ENCODE results near the gene TP53I11. TPM values are rescaled to one million over a fixed set of nuclear protein-coding genes. Genes with fewer than 3 reads are reported as not detected.

Gene TP53I11
- total and polyA plus RNA-seq, 11 donors: 24.0 to 91.3 (median 39.4) TPM

DNA sequence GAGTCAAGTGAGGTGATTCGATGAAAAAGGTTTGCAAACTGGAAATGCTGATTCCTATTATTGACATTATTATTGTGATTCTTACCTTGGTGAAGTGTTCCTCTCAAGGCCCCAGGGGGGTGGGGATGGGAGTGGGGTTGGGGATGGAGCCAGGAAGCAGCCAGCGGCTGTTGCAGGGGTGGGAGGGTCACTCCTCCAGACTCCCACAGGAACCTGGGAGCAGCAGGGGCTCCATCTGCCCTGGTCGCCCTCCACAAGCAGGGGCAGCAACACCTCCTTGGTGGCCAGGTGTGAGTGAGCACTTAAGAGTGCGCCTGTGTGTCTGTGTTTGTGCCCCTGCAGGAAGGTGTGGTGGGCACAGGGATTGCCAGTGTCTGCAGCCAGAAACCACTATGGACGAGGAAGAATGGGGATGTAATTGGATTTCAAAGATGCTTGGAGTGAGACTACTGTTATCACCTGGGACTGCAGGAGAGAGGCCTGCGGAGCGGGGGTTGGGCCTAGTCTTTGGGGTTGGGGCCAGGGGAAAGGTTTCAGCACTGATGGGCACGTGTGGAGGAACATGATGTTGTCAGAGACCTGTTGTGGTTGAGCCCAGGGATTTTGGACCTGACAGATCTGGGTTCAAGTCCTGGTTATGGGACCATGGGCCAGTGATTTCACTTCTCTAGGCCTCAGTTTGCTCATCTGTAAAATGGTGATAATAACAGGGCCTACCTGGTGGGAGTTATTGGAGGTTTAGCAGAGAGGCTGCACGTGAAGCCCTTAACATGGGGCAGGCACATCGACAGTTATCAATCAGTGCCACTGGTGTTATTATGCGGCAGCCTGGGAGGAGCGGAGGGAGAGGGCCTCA is 3.6 kb upstream of the TP53I11 start:
- ATAC-seq (no peak), DNase-seq (no peak)
- H3K27me3 ChIP-seq: no peaks in the 10 kb centered on the region
- H3K9me3 ChIP-seq: no peaks in the 10 kb centered on the region
- peaks cover 0 to 48% (median 22%) of the 10 kb centered on the region in 12 donors for H3K4me1 ChIP-seq
- no peak for TF ChIP-seq POLR2A (IDR thresholded peaks at IDR 0.05)
- TF ChIP-seq, protein P1, sequence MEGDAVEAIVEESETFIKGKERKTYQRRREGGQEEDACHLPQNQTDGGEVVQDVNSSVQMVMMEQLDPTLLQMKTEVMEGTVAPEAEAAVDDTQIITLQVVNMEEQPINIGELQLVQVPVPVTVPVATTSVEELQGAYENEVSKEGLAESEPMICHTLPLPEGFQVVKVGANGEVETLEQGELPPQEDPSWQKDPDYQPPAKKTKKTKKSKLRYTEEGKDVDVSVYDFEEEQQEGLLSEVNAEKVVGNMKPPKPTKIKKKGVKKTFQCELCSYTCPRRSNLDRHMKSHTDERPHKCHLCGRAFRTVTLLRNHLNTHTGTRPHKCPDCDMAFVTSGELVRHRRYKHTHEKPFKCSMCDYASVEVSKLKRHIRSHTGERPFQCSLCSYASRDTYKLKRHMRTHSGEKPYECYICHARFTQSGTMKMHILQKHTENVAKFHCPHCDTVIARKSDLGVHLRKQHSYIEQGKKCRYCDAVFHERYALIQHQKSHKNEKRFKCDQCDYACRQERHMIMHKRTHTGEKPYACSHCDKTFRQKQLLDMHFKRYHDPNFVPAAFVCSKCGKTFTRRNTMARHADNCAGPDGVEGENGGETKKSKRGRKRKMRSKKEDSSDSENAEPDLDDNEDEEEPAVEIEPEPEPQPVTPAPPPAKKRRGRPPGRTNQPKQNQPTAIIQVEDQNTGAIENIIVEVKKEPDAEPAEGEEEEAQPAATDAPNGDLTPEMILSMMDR (IDR thresholded peaks at IDR 0.05): no peak
- WGBS, 4 donors: 78 to 85% (median 83%) methylated on average over 12 of the region's 12 CpGs
- H3K4me3 ChIP-seq: no peak overlapping the region
- H3K27ac ChIP-seq: peak overlapping the region in 6 of 12 donors; percentile 6 to 51 (median 47)
- no peaks in the 10 kb centered on the region for H3K36me3 ChIP-seq
- intact Hi-C loops (cut with DNase I): loop anchor here in 3 of 10 donors (5.0 kb wide), 3 partner anchors 68 to 383 kb away; no protein-coding TSS in a partner anchor

DNA sequence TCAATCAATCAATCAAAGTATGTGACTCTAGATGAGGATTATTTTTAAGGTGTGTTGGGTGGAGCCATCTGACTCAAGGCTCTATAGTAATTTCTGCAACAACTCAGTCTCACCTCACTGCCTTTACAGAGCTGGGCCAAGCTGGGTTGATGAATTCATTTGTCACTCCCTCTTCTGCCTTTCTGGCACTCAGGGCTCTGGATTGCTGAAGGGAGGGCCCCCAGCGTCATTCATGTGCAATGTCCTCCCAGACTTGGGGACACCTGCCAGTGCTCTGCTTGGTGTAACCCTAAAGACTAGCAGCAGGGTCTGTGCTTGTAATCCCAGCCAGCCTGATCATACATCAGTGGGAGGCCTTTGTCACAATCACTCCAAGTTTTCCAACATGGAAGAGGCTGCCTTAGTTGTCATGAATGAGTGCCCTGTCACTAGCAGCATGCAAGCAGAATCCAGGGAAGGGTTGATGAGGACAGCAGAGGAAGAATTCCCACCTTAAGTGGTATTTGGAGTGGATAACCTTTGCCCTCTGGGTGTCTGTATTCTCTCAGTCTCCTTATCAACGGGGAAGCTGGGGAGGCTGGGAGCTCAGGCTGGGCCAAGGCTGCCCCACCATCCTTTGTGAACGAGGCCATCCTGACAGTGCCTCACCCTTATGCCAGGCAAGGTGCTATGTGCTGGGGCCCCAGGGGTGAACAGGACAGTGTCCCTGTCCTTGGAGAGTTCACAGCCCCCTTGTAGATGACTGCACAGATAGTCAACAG is 2.0 kb upstream of the TP53I11 start:
- TF ChIP-seq, protein P1 (IDR thresholded peaks at IDR 0.05): no peak
- no peak for TF ChIP-seq POLR2A (IDR thresholded peaks at IDR 0.05)
- Histone ChIP-seq H3K4me3 (no peak overlapping the region), H3K27me3 (no peaks in the 10 kb centered on the region), H3K9me3 (no peaks in the 10 kb centered on the region), H3K36me3 (no peaks in the 10 kb centered on the region), H3K27ac (peak overlapping the region in 1 of 12 donors; percentile 19), H3K4me1 (peaks cover 0 to 63% (median 33%) of the 10 kb centered on the region in 12 donors)
- intact Hi-C loops (cut with DNase I): loop anchor here in 3 of 10 donors (5.0 kb wide), 3 partner anchors 70 to 385 kb away; no protein-coding TSS in a partner anchor
- 57 to 63% (median 58%) methylated on average over 2 to 3 of the region's 3 CpGs for WGBS, 4 donors
- DNase-seq: no peak
- ATAC-seq: no peak

DNA sequence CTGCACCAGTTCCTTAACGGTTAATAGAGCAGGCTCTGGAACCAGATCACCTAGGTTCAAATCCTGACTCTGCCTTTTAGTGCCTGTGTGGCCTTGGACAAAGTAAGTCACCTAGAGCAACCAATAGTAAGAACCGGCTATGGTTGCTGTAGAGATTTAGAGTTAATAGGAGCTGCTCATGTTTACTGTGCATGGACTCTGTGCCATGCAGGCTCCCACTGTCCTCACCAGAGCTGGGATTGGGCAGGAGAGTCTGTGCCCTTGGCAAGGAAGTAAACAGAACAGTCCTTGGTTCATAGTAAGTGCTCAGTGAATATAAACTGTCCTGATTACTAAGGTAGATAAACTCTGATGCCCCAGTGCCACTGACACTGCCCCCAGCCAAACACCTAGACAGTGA is 1.4 kb upstream of the TP53I11 start:
- no peak for ATAC-seq
- intact Hi-C loops (cut with DNase I): loop anchor here in 3 of 10 donors (5.0 kb wide), 3 partner anchors 70 to 385 kb away; no protein-coding TSS in a partner anchor
- no peak for DNase-seq
- H3K4me3 ChIP-seq: no peak overlapping the region
- TF ChIP-seq, protein P1 (IDR thresholded peaks at IDR 0.05): no peak
- no peak for TF ChIP-seq POLR2A (IDR thresholded peaks at IDR 0.05)
- H3K36me3 ChIP-seq: no peaks in the 10 kb centered on the region
- 42 to 89% (median 70%) methylated on average over 2 of the region's 2 CpGs for WGBS, 4 donors
- H3K27me3 ChIP-seq: no peaks in the 10 kb centered on the region
- H3K27ac ChIP-seq: no peak overlapping the region
- no peaks in the 10 kb centered on the region for H3K9me3 ChIP-seq
- peaks cover 0 to 68% (median 35%) of the 10 kb centered on the region in 12 donors for H3K4me1 ChIP-seq
